ENCODE measurements around the gene TSHZ2.

TSHZ2 gene

GRCh38 chr20:53174454-53174853 lies 202.3 kb downstream of the TSHZ2 start:
- TF ChIP-seq ZNF274 (IDR thresholded peaks at IDR 0.05; ENCODE audit: low read depth, low read length) (no peak), YY1 (IDR thresholded peaks at IDR 0.05; ENCODE audit: insufficient read depth, insufficient read length) (no peak), SUZ12 (IDR thresholded peaks at IDR 0.05; ENCODE audit: extremely low read depth, insufficient read depth, insufficient read length) (no peak)
- DNase-seq (ENCODE audit: low read depth, low spot score) = no peak
- H3K4me3 ChIP-seq (ENCODE audit: insufficient read length, low read depth) = no peak overlapping the region
- no peaks in the 10 kb centered on the region for H3K9me3 ChIP-seq (ENCODE audit: insufficient read depth, low read length)
- no peaks in the 10 kb centered on the region for H3K36me3 ChIP-seq (ENCODE audit: insufficient read depth, insufficient read length, low read length)
- no peak overlapping the region for H3K9ac ChIP-seq (ENCODE audit: insufficient read length, low read depth)
- H3K4me1 ChIP-seq (ENCODE audit: insufficient read depth, insufficient read length) = no peaks in the 10 kb centered on the region
- H3K27me3 ChIP-seq (ENCODE audit: insufficient read depth, insufficient read length) = no peaks in the 10 kb centered on the region

GRCh38 chr20:53175135-53175780 lies 203.1 kb downstream of the TSHZ2 start:
- TF ChIP-seq SUZ12 (IDR thresholded peaks at IDR 0.05; ENCODE audit: extremely low read depth, insufficient read depth, insufficient read length) (no peak), YY1 (IDR thresholded peaks at IDR 0.05; ENCODE audit: insufficient read depth, insufficient read length) (no peak), ZNF274 (IDR thresholded peaks at IDR 0.05; ENCODE audit: low read depth, low read length) (no peak)
- no peak for DNase-seq (ENCODE audit: low read depth, low spot score)
- no peaks in the 10 kb centered on the region for H3K27me3 ChIP-seq (ENCODE audit: insufficient read depth, insufficient read length)

GRCh38 chr20:53176134-53176533 lies 204.0 kb downstream of the TSHZ2 start:
- no peak overlapping the region for H3K9ac ChIP-seq (ENCODE audit: insufficient read length, low read depth)
- no peak for TF ChIP-seq SUZ12 (IDR thresholded peaks at IDR 0.05; ENCODE audit: extremely low read depth, insufficient read depth, insufficient read length)
- no peak for TF ChIP-seq YY1 (IDR thresholded peaks at IDR 0.05; ENCODE audit: insufficient read depth, insufficient read length)
- no peak for TF ChIP-seq ZNF274 (IDR thresholded peaks at IDR 0.05; ENCODE audit: low read depth, low read length)
- peak; percentile 23 for DNase-seq (ENCODE audit: low read depth, low spot score)

More at GRCh38 chr20:53175135-53175780, 203.1 kb downstream of the TSHZ2 start:
- no peaks in the 10 kb centered on the region for H3K9me3 ChIP-seq (ENCODE audit: insufficient read depth, low read length)
- H3K4me1 ChIP-seq (ENCODE audit: insufficient read depth, insufficient read length) = no peaks in the 10 kb centered on the region
- no peaks in the 10 kb centered on the region for H3K36me3 ChIP-seq (ENCODE audit: insufficient read depth, insufficient read length, low read length)
- no peak overlapping the region for H3K9ac ChIP-seq (ENCODE audit: insufficient read length, low read depth)
- H3K4me3 ChIP-seq (ENCODE audit: insufficient read length, low read depth) = no peak overlapping the region

GRCh38 chr20:53177687-53178086 lies 205.5 kb downstream of the TSHZ2 start:
- DNase-seq (ENCODE audit: low read depth, low spot score) = no peak
- TF ChIP-seq SUZ12 (IDR thresholded peaks at IDR 0.05; ENCODE audit: extremely low read depth, insufficient read depth, insufficient read length) (no peak), ZNF274 (IDR thresholded peaks at IDR 0.05; ENCODE audit: low read depth, low read length) (no peak)
- Histone ChIP-seq H3K9ac (ENCODE audit: insufficient read length, low read depth) (no peak overlapping the region), H3K27me3 (ENCODE audit: insufficient read depth, insufficient read length) (no peaks in the 10 kb centered on the region), H3K4me3 (ENCODE audit: insufficient read length, low read depth) (no peak overlapping the region), H3K36me3 (ENCODE audit: insufficient read depth, insufficient read length, low read length) (no peaks in the 10 kb centered on the region), H3K9me3 (ENCODE audit: insufficient read depth, low read length) (no peaks in the 10 kb centered on the region), H3K4me1 (ENCODE audit: insufficient read depth, insufficient read length) (no peaks in the 10 kb centered on the region)

More at GRCh38 chr20:53176134-53176533, 204.0 kb downstream of the TSHZ2 start:
- no peaks in the 10 kb centered on the region for H3K4me1 ChIP-seq (ENCODE audit: insufficient read depth, insufficient read length)
- no peak overlapping the region for H3K4me3 ChIP-seq (ENCODE audit: insufficient read length, low read depth)
- H3K9me3 ChIP-seq (ENCODE audit: insufficient read depth, low read length) = no peaks in the 10 kb centered on the region
- H3K36me3 ChIP-seq (ENCODE audit: insufficient read depth, insufficient read length, low read length) = no peaks in the 10 kb centered on the region
- no peaks in the 10 kb centered on the region for H3K27me3 ChIP-seq (ENCODE audit: insufficient read depth, insufficient read length)

GRCh38 chr20:53179749-53180148 lies 207.6 kb downstream of the TSHZ2 start:
- TF ChIP-seq ZNF274 (IDR thresholded peaks at IDR 0.05; ENCODE audit: low read depth, low read length) (no peak), YY1 (IDR thresholded peaks at IDR 0.05; ENCODE audit: insufficient read depth, insufficient read length) (no peak), SUZ12 (IDR thresholded peaks at IDR 0.05; ENCODE audit: extremely low read depth, insufficient read depth, insufficient read length) (no peak)
- DNase-seq (ENCODE audit: low read depth, low spot score) = no peak
- Histone ChIP-seq H3K9me3 (ENCODE audit: insufficient read depth, low read length) (no peaks in the 10 kb centered on the region), H3K9ac (ENCODE audit: insufficient read length, low read depth) (no peak overlapping the region), H3K36me3 (ENCODE audit: insufficient read depth, insufficient read length, low read length) (no peaks in the 10 kb centered on the region), H3K27me3 (ENCODE audit: insufficient read depth, insufficient read length) (no peaks in the 10 kb centered on the region), H3K4me3 (ENCODE audit: insufficient read length, low read depth) (no peak overlapping the region), H3K4me1 (ENCODE audit: insufficient read depth, insufficient read length) (no peaks in the 10 kb centered on the region)

- no peak for TF ChIP-seq SUZ12 (IDR thresholded peaks at IDR 0.05; ENCODE audit: extremely low read depth, insufficient read depth, insufficient read length)
- TF ChIP-seq ZNF274 (IDR thresholded peaks at IDR 0.05; ENCODE audit: low read depth, low read length) = no peak
- TF ChIP-seq YY1 (IDR thresholded peaks at IDR 0.05; ENCODE audit: insufficient read depth, insufficient read length) = no peak
- H3K4me1 ChIP-seq (ENCODE audit: insufficient read depth, insufficient read length) = no peaks in the 10 kb centered on the region
- DNase-seq (ENCODE audit: low read depth, low spot score) = no peak
- H3K9me3 ChIP-seq (ENCODE audit: insufficient read depth, low read length) = no peaks in the 10 kb centered on the region
- no peaks in the 10 kb centered on the region for H3K27me3 ChIP-seq (ENCODE audit: insufficient read depth, insufficient read length)
- no peaks in the 10 kb centered on the region for H3K36me3 ChIP-seq (ENCODE audit: insufficient read depth, insufficient read length, low read length)
- no peak overlapping the region for H3K9ac ChIP-seq (ENCODE audit: insufficient read length, low read depth)
- no peak overlapping the region for H3K4me3 ChIP-seq (ENCODE audit: insufficient read length, low read depth)
These were observed 208.8 kb downstream of the TSHZ2 start for GRCh38 chr20:53180928-53181362.

GRCh38 chr20:53181866-53182376 lies 209.8 kb downstream of the TSHZ2 start:
- Histone ChIP-seq H3K4me1 (ENCODE audit: insufficient read depth, insufficient read length) (no peaks in the 10 kb centered on the region), H3K36me3 (ENCODE audit: insufficient read depth, insufficient read length, low read length) (no peaks in the 10 kb centered on the region), H3K27me3 (ENCODE audit: insufficient read depth, insufficient read length) (no peaks in the 10 kb centered on the region), H3K9ac (ENCODE audit: insufficient read length, low read depth) (no peak overlapping the region), H3K4me3 (ENCODE audit: insufficient read length, low read depth) (no peak overlapping the region), H3K9me3 (ENCODE audit: insufficient read depth, low read length) (no peaks in the 10 kb centered on the region)
- DNase-seq (ENCODE audit: low read depth, low spot score) = no peak
- TF ChIP-seq ZNF274 (IDR thresholded peaks at IDR 0.05; ENCODE audit: low read depth, low read length) = no peak
- TF ChIP-seq YY1 (IDR thresholded peaks at IDR 0.05; ENCODE audit: insufficient read depth, insufficient read length) = no peak
- no peak for TF ChIP-seq SUZ12 (IDR thresholded peaks at IDR 0.05; ENCODE audit: extremely low read depth, insufficient read depth, insufficient read length)

Data from NT2/D1 (cell line).